ENCODE results near the gene LRPAP1. TPM values are rescaled to one million over a fixed set of nuclear protein-coding genes. Genes with fewer than 3 reads are reported as not detected.
A peak's percentile ranks its signal among the peaks of the same experiment; 100 is the strongest.
"Not testable (repeated sequence)": the region's sequence is repeated elsewhere in the genome, so short reads cannot be mapped to it uniquely, and the experiment has no call there.

LRPAP1 gene, protein sequence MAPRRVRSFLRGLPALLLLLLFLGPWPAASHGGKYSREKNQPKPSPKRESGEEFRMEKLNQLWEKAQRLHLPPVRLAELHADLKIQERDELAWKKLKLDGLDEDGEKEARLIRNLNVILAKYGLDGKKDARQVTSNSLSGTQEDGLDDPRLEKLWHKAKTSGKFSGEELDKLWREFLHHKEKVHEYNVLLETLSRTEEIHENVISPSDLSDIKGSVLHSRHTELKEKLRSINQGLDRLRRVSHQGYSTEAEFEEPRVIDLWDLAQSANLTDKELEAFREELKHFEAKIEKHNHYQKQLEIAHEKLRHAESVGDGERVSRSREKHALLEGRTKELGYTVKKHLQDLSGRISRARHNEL
- 217 and 231 TPM in 2 replicates for total RNA-seq
- 255 and 296 TPM in 2 replicates for polyA plus RNA-seq

DNA sequence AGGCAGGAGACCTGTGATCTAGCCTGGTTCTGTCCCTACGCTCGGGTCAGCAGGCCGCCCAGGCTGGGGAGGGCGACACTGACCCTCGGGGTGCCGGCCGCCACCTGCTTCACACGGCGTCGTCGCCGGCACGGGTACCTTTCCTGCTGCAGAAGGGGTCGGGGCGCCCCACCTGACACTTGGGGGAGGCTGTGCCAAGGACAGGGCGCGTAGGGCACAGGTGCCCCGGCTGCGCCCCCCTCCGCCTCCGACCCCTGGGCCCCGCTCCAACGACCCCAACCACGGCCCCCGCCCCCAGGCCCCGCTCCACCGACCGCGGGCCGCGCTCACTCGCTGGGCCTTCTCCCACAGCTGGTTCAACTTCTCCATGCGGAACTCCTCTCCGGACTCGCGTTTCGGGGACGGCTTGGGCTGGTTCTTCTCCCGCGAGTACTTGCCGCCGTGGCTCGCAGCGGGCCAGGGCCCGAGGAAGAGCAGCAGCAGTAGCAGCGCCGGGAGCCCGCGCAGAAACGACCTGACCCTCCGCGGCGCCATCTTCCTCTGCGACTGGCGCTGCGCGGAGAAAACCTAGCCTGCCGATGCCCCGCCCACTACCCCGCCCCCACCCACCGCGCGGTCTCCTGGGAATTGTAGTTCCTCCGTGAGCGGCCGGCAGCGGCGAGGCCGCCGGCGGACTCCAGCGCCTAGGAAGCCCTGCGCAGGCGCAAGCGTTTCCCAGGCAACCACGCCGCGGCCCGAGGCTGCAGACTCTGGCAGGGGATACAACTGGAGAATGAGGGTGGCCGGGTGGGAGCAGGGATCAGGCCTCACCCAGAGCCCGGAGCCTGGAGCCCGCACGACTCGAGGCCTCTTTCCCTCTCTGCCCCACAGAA is at the start of gene LRPAP1:
TSS of gene LRPAP1 (minus strand) at position 544 of the 872 bp plus-strand sequence. CDS start at position 534, 10 bp downstream.
- peak; percentile 94 to 95 for DNase-seq (ENCODE audit: low read depth in 1 of 2, low spot score in 1 of 2)
- Histone ChIP-seq H3K27ac (no peak within 1 kb of the TSS), H3K9me3 (ENCODE audit: low read depth) (no peaks in the 10 kb centered on the region), H3K27me3 (no peaks in the 10 kb centered on the region), H3K4me3 (peak within 1 kb of the TSS; percentile 58), H3K36me3 (no peaks in the 10 kb centered on the region), H3K4me1 (ENCODE audit: low read depth) (peaks cover 26% of the 10 kb centered on the region)
- TF ChIP-seq, protein P1, sequence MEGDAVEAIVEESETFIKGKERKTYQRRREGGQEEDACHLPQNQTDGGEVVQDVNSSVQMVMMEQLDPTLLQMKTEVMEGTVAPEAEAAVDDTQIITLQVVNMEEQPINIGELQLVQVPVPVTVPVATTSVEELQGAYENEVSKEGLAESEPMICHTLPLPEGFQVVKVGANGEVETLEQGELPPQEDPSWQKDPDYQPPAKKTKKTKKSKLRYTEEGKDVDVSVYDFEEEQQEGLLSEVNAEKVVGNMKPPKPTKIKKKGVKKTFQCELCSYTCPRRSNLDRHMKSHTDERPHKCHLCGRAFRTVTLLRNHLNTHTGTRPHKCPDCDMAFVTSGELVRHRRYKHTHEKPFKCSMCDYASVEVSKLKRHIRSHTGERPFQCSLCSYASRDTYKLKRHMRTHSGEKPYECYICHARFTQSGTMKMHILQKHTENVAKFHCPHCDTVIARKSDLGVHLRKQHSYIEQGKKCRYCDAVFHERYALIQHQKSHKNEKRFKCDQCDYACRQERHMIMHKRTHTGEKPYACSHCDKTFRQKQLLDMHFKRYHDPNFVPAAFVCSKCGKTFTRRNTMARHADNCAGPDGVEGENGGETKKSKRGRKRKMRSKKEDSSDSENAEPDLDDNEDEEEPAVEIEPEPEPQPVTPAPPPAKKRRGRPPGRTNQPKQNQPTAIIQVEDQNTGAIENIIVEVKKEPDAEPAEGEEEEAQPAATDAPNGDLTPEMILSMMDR (IDR thresholded peaks at IDR 0.05; ENCODE audit: low read depth, low read length): no peak

DNA sequence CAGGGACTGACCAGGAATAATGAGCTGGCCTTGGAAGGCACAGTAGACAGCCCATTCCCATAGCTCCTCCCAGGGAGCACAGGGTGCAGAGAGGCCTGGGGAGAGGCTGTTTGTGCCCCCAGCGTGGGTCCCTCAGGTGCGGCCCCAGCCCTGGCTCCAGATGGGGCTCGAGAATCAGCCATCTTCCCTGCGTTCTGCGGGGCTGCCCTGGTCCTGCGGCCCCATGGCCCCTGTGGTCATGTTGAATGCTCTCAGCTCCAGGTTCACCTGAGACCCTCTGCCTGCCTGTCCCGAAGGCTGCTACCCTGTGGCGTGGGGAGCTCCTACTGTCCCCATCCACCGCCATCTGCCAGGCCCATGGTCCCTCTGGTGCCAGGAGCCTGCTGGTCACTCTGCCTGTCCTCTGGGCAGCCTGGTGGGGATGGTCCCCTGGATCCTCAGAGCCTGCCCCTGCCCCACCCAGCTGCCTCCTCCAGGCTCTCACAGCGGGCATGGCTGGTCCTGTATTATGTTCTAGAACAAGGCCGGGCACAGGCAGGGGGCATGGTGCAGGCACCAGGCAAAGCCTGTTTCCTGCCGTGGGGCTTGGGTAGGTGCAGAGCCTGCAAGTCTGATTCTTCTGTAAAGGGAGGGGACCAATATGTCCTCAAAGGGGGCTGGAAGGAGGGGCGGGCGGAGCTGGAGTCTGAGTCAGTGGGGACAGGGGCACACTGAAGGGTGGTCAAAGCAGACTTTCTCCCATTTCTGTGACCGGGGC is 49.3 kb upstream of the LRPAP1 start:
- not testable (repeated sequence) for H3K4me1 ChIP-seq (ENCODE audit: low read depth); H3K27me3 ChIP-seq; H3K4me3 ChIP-seq; H3K9me3 ChIP-seq (ENCODE audit: low read depth); DNase-seq (ENCODE audit: low read depth in 1 of 2, low spot score in 1 of 2); H3K27ac ChIP-seq; H3K36me3 ChIP-seq

DNA sequence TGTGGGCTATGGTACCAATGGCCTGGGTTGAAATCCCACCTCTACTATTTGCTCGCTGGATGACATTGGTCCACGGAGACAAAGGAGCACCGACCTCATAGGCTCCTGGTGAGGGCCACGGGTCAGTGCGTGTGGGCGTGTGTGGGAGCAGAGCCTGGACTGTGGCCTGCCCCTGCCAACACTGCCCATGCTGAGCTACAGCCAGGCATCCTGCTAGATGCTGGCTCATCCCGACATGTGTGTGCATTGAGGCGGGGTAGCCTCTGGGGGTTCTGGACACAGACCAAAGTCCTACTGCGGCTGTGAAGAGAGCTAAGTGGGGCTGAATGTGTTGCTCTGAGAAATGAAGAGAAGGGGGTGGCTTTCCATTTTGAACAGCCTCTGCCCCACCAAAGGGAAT is 48.6 kb upstream of the LRPAP1 start:
- not testable (repeated sequence) for DNase-seq (ENCODE audit: low read depth in 1 of 2, low spot score in 1 of 2); H3K27me3 ChIP-seq; H3K9me3 ChIP-seq (ENCODE audit: low read depth)

DNA sequence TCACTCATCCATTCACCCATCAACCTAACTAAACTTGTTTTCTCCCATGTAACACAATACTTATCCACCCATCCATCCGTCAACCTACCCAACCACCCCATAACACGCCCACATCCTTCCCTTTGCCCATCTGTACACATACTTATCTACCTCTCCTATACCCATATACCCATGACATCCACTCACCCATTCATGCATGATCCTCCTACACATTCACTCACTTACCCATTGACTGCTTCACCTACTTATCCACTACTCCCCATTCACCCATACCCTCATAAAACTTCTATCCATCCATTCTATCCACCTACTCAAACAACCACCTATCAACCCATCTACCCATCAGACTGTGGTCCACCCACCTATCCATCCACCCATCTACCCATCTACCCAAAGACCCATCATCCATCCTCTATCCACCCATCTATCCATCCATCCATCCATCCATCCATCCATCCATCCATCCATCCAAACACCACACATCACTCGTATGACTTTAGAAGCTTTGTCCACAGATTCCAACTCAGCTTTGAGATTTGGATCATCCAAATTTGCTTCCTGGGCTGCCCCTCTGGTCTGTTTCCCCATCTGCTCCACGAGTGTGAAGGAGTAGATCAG is 46.4 kb upstream of the LRPAP1 start:
- DNase-seq (ENCODE audit: low read depth in 1 of 2, low spot score in 1 of 2): not testable (repeated sequence)

More for the DNA sequence above, 48.6 kb upstream of the LRPAP1 start:
- not testable (repeated sequence) for H3K36me3 ChIP-seq; H3K27ac ChIP-seq; H3K4me3 ChIP-seq; H3K4me1 ChIP-seq (ENCODE audit: low read depth)

DNA sequence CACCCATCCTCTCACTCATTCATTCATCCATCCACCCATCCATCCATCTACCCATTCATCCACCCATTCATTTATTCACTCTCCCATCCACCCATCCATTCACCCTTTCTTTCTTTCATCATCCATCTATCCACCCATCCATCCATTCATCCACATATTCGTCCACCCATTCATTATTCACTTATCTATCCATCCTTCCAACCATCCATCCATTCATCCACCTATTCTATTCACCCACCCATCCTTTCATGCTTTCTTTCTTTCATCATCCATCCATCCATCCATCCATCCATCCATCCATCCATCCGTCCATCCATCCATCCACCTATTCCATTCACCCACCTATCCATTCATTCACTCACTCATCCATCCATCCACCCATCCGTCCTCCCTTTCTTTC is 45.8 kb upstream of the LRPAP1 start:
- H3K27ac ChIP-seq; DNase-seq (ENCODE audit: low read depth in 1 of 2, low spot score in 1 of 2); H3K4me3 ChIP-seq; H3K9me3 ChIP-seq (ENCODE audit: low read depth); H3K36me3 ChIP-seq; H3K27me3 ChIP-seq; H3K4me1 ChIP-seq (ENCODE audit: low read depth): not testable (repeated sequence)

More for the DNA sequence above, 46.4 kb upstream of the LRPAP1 start:
- not testable (repeated sequence) for H3K4me3 ChIP-seq; H3K9me3 ChIP-seq (ENCODE audit: low read depth); H3K36me3 ChIP-seq; H3K27me3 ChIP-seq; H3K27ac ChIP-seq; H3K4me1 ChIP-seq (ENCODE audit: low read depth)

DNA sequence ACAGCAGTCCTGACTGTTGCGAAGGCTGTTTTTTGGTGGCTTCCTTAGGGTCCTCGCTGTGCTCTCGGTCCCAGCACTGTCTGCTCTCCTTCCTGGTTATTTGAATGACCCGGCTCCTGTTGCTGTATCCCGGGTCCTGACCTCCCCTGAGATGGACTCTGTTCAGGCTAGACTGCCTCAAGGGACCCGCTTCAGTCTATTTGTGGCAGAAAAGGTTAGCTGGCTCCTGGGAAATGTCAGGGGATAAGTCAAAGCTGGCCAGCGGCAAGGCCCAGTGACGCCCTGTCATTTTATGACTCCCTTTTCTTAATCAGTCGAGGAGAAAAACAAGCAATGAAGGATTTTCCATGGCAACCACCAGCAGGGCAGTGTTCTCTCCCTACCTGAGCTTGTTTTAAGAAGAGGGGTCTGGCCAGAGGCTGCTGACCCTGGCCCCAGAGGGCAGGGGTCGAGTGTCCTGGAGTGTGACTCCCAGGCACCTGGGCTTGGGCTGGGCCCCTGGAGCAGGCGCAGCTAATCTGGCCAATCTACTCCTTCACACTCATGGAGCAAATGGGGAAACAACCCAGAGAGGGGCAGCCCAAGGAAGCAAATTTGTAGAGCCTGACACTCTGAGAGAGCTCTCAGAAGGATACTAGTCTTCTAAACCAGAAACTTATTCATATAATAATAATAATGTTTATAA is 45.1 kb upstream of the LRPAP1 start:
- DNase-seq (ENCODE audit: low read depth in 1 of 2, low spot score in 1 of 2); H3K4me3 ChIP-seq; H3K27ac ChIP-seq: not testable (repeated sequence)

DNA sequence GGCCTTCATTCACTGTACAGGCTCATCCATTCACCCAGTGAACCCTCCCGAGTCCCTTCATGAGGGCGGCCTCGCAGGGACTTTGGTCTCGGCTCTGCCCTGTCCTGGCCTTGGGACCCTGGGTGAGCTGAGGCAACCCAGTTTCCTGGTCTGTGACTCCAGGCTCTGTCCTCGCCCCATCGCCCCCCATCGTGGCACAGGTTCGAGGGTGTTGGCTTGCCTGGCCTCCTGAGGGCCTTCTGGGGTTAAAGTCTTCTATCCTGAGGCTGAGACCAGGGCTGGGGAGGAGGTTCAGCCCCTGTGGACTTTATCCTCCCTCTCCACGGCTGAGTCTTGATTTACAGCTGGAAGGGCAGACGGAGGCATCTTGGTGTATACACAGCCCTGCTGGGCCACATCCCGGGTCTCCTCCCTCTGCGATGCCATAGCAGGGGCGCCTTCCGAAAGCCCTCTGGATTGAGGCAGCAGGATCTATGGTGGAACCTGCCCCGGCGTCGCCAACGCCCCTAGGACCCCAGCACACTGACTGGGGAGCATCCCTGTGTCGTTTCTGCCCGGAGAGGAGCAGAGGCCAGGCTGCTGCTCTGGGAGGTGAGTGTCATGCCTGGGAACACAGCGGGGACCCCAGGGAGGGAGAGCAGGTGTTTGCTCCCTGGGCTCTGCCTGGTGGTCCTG is 44.4 kb upstream of the LRPAP1 start:
- not testable (repeated sequence) for H3K4me1 ChIP-seq (ENCODE audit: low read depth); H3K36me3 ChIP-seq; H3K9me3 ChIP-seq (ENCODE audit: low read depth); H3K27me3 ChIP-seq; DNase-seq (ENCODE audit: low read depth in 1 of 2, low spot score in 1 of 2); H3K4me3 ChIP-seq; H3K27ac ChIP-seq

More for the DNA sequence above, 45.1 kb upstream of the LRPAP1 start:
- not testable (repeated sequence) for H3K9me3 ChIP-seq (ENCODE audit: low read depth); H3K27me3 ChIP-seq; H3K36me3 ChIP-seq; H3K4me1 ChIP-seq (ENCODE audit: low read depth)

DNA sequence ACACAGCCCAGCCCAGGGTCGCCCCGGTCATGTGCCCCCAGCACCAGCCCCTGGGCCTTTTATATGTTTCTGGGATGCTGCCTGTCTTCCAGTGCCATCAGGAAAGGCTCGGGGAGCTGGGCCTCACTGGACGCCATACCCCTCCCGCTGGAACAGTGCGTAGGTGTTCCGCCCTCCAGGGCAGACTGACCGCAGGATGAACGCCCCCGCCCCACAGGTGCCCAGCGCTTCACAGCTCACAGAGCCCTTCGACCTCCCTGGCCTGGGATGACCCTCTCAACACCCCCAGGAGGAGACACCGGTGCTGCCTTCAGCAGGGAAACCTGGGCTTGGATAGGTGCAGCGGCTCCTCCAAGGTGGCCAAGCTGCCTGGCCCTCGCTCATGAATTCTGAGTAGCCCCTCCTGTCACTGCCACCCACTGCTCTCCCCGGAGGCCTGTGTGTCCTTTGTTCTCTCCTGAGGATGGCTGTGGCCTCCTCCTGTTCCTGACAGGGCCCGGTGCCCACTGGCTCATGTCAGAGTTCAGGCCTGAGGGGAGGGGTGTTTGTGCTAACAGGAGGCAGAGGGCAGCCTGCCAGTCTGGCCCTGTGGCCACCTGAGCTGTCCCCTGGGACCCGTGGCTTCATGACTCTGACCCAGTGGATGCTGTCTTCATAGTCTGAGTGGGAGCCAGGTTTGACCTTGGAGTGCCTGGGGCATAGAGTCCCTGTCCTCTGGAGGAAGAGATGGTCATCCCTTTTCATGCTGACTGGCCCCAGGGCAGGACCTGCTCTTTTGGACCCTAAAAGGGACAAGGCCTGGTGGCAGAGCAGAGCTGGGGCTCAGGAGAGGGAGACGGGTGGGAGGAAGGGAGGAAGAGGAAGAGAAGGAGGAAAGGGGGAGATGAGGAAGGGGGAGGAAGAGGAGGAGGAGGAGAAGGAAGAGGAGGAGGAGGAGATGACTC is 43.5 kb upstream of the LRPAP1 start:
- H3K4me3 ChIP-seq; H3K27ac ChIP-seq; H3K36me3 ChIP-seq; H3K4me1 ChIP-seq (ENCODE audit: low read depth); DNase-seq (ENCODE audit: low read depth in 1 of 2, low spot score in 1 of 2); H3K9me3 ChIP-seq (ENCODE audit: low read depth); H3K27me3 ChIP-seq: not testable (repeated sequence)

DNA sequence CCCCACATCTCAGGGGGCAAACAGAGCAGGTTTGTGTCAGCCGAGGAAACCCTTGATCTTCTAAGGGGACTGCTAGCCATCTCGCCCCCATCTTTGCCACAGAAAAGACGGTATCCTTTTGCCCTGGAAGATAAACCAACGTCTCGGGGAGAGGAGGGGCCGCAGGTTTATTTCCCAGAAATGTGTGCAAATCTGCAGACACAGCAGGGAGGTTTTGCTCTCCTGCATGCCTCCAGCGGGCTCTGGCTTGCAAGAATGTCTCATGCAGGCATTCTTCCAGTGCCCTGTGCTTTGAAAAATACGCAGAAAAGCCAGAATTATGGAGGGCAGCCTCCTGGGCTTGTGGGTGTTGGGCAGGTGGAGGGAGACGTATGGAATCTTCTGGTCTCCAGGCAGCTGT is 42.6 kb upstream of the LRPAP1 start:
- not testable (repeated sequence) for H3K27me3 ChIP-seq; H3K9me3 ChIP-seq (ENCODE audit: low read depth); DNase-seq (ENCODE audit: low read depth in 1 of 2, low spot score in 1 of 2); H3K36me3 ChIP-seq; H3K27ac ChIP-seq; H3K4me3 ChIP-seq; H3K4me1 ChIP-seq (ENCODE audit: low read depth)

DNA sequence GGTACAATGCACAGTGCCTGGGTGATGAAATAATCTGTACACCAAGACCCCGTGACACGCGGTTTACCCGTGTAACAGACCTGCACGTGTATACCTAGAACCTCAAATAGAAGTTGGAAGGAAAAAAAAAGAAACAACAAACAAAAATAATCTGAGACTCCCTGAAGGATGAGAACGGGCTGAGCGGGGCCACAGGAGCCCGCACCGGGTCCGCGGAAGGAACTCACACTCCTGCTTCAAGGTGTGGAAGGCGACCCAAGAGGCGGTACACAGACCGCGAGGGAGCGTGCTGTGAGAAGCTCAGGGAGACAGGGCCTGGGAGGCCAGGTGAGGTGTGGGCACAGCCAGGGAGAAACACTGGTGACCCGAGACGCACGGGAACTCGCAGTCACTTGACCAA is 42.1 kb upstream of the LRPAP1 start:
- not testable (repeated sequence) for H3K27ac ChIP-seq; H3K4me3 ChIP-seq; DNase-seq (ENCODE audit: low read depth in 1 of 2, low spot score in 1 of 2); H3K36me3 ChIP-seq; H3K27me3 ChIP-seq; H3K4me1 ChIP-seq (ENCODE audit: low read depth); H3K9me3 ChIP-seq (ENCODE audit: low read depth)
